ENCODE data around the gene NAV2. TPM values are rescaled to one million over a fixed set of nuclear protein-coding genes. Genes with fewer than 3 reads are reported as not detected.
A peak's percentile ranks its signal among the peaks of the same experiment; 100 is the strongest.

Gene NAV2
- total RNA-seq, 1 donor from 2014 or later: 13.7 TPM

DNA sequence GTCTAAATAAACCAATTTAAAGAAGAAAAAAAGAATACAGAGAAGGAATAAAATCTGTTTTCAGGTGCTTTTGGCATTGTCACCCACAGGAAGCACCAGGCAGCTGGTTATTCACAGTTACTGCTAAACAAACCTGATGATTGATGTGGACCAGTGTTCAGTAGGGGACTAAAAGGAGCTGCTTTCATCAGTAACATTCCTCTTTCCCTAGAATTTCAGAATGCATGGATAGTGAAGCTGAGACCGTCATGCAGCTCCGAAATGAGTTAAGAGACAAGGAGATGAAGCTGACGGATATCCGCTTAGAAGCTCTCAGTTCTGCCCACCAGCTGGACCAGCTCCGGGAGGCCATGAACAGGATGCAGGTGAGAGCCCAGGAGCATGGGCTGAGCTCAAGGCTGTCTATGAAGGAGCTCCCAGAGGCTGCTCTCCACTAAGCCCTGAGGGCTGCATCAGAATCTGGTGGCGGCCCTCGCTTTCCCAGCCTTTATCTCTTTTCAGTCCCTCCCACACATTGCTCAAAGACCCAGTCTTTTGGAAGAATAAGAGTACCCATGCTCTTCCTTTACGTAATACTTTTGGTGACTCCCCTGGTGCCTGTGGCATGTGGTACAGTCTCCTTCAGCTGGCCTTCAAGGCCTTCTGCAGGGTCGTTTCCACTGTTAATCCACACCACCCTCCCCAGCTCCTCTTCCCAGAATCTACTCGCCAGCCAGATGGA lies 378.2 kb downstream of the NAV2 start:
- no peak for DNase-seq

DNA sequence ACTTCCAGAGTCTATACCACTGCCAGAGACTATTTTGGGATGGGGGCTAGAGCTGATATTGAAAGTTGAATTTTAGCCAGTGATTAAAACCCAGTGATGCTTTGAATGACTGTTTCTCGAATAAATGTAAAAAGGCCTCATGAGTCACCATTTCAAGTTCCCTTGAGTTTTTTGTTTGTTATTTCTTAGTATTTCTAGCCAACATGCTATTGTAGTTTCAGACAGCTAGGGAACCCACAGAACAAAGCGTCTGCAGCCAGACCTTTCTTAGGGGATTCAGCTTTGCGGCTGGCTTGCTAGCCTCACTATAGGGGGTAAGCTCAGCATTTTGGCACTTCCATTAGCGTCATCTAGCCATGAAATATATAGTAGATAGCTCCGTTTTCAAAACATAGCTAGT lies 381.1 kb downstream of the NAV2 start:
- DNase-seq: no peak

DNA sequence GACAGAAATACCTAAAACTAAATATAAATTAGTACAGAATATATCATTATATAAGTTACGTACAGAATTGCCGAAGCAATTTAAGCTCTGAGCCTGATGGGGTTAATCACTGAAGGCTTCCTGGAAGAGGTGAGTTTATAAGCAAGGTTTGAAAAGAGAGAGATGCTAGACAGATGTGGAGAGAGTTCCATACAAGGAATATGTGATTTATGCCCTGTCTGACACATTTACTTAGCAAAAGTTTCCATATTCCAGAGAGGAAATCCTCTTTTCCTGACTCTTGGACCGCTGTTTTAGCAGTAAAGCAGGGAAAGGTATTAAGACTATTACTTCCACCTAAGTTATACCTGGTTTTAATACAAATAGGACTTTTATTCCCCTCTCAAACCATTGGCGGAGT lies 382.6 kb downstream of the NAV2 start:
- no peak for DNase-seq

GRCh38 chr11:20097319-20098221 lies 384.9 kb downstream of the NAV2 start:
- DNase-seq: peak; percentile 39

GRCh38 chr11:20099527-20099926 lies 386.9 kb downstream of the NAV2 start:
- DNase-seq: no peak

DNA sequence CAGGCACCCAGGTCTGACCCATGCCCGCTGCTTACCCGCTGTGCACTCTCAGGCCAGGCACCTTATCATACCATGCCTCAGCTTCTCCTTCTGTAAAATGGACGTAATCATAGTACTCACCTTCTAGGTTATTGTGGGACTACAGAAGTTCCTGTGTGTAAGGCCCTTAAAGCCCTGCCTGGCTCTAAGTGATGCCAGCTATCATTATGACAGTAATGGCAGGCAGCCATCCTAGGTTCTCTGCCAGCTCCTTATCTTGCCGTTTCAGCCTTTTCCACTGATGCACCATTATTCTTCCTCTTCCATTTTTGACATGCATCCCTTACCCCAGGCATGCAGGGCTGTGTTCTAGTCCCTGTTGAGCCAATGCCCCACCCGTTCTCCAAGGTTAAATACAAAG lies 389.8 kb downstream of the NAV2 start:
- no peak for DNase-seq

- DNase-seq: no peak
These were observed 390.6 kb downstream of the NAV2 start for GRCh38 chr11:20103281-20103680.

GRCh38 chr11:20105427-20105826 lies 392.8 kb downstream of the NAV2 start:
- DNase-seq: no peak

- DNase-seq: no peak
These were observed 397.3 kb downstream of the NAV2 start for GRCh38 chr11:20109731-20110445.

DNA sequence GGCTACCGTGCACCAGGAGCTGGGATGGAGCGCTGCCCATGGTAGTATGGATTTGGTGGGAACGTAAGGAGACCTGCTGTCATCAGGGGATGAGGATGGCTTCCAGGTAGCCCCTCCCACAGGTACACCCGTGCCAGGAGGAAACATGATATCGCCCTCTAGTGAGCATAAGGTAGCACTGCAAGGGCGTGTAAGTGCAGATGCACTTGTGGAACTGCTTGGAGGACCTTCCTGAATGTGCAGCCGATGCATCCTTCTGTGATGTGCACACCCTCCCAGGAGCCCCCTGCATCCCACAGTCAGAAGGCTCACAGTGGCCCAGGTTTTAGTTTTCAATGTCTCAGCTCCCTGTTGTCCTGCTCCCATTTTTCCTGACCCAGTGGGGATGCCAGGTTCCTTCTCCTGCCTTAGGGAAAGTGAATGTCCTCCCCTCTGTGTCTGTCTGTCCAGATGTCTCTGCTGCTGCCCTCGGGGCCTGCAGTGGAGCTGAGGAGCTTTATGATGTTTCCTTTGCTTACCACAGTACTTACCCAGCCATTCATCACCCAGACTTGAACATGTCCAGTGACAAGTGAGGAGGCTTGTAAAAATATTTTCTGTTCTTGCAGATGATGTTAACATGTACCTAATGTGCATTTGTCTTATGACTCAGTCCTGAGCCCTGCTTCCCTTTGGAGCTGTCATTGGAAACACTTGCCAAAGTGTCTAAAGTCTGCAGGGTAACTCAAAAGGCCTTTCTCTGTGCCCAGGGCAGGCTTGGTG lies 398.5 kb downstream of the NAV2 start:
- DNase-seq: peak; percentile 51

- no peak for DNase-seq
These were observed 399.2 kb downstream of the NAV2 start for GRCh38 chr11:20111871-20112270.

GRCh38 chr11:20112291-20113148 lies 399.9 kb downstream of the NAV2 start:
- no peak for DNase-seq

GRCh38 chr11:20113149-20113438 lies 400.5 kb downstream of the NAV2 start:
- DNase-seq: no peak

- DNase-seq: no peak
These were observed 402.0 kb downstream of the NAV2 start for GRCh38 chr11:20114588-20114987.

- DNase-seq: no peak
These were observed 404.2 kb downstream of the NAV2 start for GRCh38 chr11:20116825-20117224.

- DNase-seq: no peak
These were observed 404.7 kb downstream of the NAV2 start for GRCh38 chr11:20117291-20117690.

DNA sequence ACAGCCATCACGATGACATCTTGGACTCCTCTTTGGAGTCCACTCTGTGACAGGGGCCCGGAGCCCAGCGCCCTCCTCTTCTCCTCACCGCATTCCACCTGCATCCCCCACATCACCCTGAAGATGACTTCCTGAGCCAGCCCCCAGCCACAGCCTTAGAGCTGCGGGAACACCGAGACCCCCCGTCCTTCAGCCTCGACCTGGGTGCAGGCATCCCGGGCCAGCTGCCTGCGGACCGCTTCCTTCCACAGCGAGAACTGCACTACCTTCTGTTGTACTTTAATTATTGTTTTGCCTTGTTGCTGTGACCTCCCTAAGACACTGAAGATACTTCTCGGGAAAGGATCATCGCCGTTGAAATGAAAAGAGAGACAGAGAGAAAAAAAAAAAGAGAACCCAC lies 405.6 kb downstream of the NAV2 start:
- DNase-seq: no peak

- no peak for DNase-seq
These were observed 406.7 kb downstream of the NAV2 start for GRCh38 chr11:20119315-20119714.

DNA sequence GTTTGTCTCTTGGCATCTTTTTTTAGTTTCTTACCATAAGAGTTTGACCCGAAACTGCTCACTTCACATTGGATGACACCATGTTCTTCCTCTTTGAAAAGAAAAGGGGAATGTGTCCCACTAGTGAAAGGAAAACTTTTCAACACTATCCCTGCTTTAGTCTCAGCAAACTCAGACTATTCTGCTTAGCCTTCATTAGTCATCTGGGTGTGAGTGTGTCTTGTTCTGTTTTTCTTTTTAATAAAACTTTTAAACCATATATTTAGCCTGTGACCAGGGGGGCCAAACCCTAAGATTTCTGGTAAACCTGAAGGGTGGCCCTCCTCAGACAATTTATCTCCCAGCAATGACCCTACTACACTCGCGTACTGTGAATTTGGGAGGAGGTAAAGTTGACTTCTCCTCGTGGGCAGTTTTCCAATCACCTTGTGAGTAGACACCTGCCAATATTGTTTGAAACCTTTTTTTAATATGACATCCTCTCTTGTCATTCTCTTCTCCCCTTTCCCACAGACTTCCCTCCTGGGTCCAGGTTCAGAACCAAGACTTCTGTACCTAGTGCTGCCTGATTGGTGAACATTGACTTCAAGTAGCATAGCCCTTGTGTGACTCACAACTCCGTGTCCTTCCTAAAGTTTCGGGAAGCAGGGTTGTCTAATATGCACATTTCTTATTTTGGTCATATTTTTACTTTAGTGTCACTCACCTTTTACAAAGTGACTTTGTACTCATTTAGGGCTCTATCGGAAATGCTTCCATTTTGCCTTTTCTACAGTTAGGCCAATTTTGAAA lies 407.7 kb downstream of the NAV2 start:
- no peak for DNase-seq

DNA sequence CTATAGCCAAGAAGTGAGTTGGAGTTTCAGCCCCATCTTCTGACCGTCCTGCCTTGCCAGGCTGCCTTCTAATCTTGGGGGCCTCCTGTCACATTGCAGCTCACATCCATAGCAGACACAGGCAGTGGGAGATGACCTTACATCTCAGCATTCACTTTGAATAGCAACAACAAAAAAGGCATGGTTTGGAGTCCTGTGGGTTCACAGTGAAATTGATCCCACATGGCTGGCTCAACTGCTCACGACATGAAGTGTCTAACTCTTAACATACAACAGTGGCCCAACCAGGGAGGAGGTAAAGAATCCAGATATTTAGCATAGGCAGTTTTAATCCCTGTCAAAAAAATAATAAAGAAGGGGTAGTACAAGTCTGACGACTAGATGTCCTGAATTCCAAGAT lies 409.5 kb downstream of the NAV2 start:
- no peak for DNase-seq

DNA sequence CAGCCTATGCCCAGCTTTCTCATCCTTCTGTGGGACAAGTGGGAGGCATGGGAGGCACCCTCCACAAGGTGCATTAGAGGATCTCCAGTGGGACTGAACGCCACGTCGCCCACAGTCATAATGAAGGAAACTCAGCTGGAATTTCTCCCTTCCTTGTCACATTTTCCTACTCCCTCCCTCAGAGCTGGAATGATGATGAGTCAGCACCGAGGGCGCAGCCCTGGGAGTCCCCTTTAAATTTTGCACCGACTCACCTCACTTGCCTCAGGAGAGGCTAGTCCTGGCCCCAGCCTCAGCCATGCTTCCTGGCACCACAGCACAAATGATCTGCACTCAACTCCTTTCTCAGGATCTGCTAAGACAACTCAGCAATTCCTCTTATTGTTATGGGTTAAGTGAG lies 413.3 kb downstream of the NAV2 start:
- DNase-seq: no peak

Data from tongue (tissue), 2 donors.